ENCODE results near the gene CARD11. TPM values are rescaled to one million over a fixed set of nuclear protein-coding genes. Genes with fewer than 3 reads are reported as not detected.

Gene CARD11
- total RNA-seq, 1 experiment from 2014 or later = 0.82 TPM

- in situ Hi-C loops (cut with HindIII; ENCODE audit: low pct_unique_long_range_greater_than_20kb, low sequenced_read_pairs) = no loop called here
- POLR2A ChIA-PET = no interaction called here
Observed at GRCh38 chr7:3070908-3071307, 27.2 kb upstream of the CARD11 start.

GRCh38 chr7:3069771-3070449 is 26.2 kb upstream of the CARD11 start:
- Histone ChIP-seq H3K27me3 (ENCODE audit: control insufficient read depth, insufficient read depth, low read length) (no peaks in the 10 kb centered on the region), H3K36me3 (ENCODE audit: control insufficient read depth, insufficient read depth, low read length) (no peaks in the 10 kb centered on the region), H3K4me1 (ENCODE audit: control insufficient read depth, insufficient read depth, low read length) (no peaks in the 10 kb centered on the region), H3K27ac (ENCODE audit: low read length) (no peak overlapping the region), H3K9me3 (ENCODE audit: control insufficient read depth, insufficient read depth, low read depth, low read length) (no peaks in the 10 kb centered on the region), H3K4me3 (ENCODE audit: low read depth in 2 of 2, low read length in 2 of 2) (no peak overlapping the region)
- CTCF ChIA-PET = interaction anchor here (0.6 kb wide), 2 partner anchors 32 to 99 kb away, joined by 3 read pairs; no protein-coding TSS in a partner anchor
- BruUV-seq (replicated peaks) = no TSS peak
- no peak for ATAC-seq
- no peak for DNase-seq (ENCODE audit: low read depth, low spot score)
- in situ Hi-C loops (cut with HindIII; ENCODE audit: low pct_unique_long_range_greater_than_20kb, low sequenced_read_pairs) = no loop called here
- POLR2A ChIA-PET = no interaction called here
- intact Hi-C loops (cut with micrococcal nuclease; ENCODE audit: unreplicated experiment) = loop anchor here (5.0 kb wide), 1 partner anchor 202 kb away; no protein-coding TSS in a partner anchor
- TF ChIP-seq POLR2AphosphoS5 (IDR thresholded peaks at IDR 0.05; ENCODE audit: low read depth, low read length) (no peak), CTCF (IDR thresholded peaks at IDR 0.05) (no peak), SIN3A (IDR thresholded peaks at IDR 0.05; ENCODE audit: borderline replicate concordance, insufficient read depth, low read depth, low read length) (no peak), TCF7L2 (IDR thresholded peaks at IDR 0.05; ENCODE audit: low read depth, low read length) (no peak), REST (IDR thresholded peaks at IDR 0.05; ENCODE audit: insufficient read depth in 1 of 2, low read depth in 2 of 2, low read length in 1 of 2) (no peak)

More at GRCh38 chr7:3070908-3071307, 27.2 kb upstream of the CARD11 start:
- CTCF ChIA-PET = no interaction called here
- Histone ChIP-seq H3K36me3 (ENCODE audit: control insufficient read depth, insufficient read depth, low read length) (no peaks in the 10 kb centered on the region), H3K27ac (ENCODE audit: low read length) (no peak overlapping the region), H3K4me1 (ENCODE audit: control insufficient read depth, insufficient read depth, low read length) (no peaks in the 10 kb centered on the region), H3K4me3 (ENCODE audit: low read depth in 2 of 2, low read length in 2 of 2) (no peak overlapping the region), H3K9me3 (ENCODE audit: control insufficient read depth, insufficient read depth, low read depth, low read length) (peaks cover 6% of the 10 kb centered on the region; the same call in 1 of the 2 replicates), H3K27me3 (ENCODE audit: control insufficient read depth, insufficient read depth, low read length) (no peaks in the 10 kb centered on the region)
- DNase-seq (ENCODE audit: low read depth, low spot score) (no peak), ATAC-seq (no peak)
- BruUV-seq (replicated peaks) = no TSS peak
- TF ChIP-seq SIN3A (IDR thresholded peaks at IDR 0.05; ENCODE audit: borderline replicate concordance, insufficient read depth, low read depth, low read length) (no peak), POLR2AphosphoS5 (IDR thresholded peaks at IDR 0.05; ENCODE audit: low read depth, low read length) (no peak), CTCF (IDR thresholded peaks at IDR 0.05) (no peak), REST (IDR thresholded peaks at IDR 0.05; ENCODE audit: insufficient read depth in 1 of 2, low read depth in 2 of 2, low read length in 1 of 2) (no peak), TCF7L2 (IDR thresholded peaks at IDR 0.05; ENCODE audit: low read depth, low read length) (no peak)
- intact Hi-C loops (cut with micrococcal nuclease; ENCODE audit: unreplicated experiment) = no loop called here
